ENCODE results near the gene LGALS16.

DNA sequence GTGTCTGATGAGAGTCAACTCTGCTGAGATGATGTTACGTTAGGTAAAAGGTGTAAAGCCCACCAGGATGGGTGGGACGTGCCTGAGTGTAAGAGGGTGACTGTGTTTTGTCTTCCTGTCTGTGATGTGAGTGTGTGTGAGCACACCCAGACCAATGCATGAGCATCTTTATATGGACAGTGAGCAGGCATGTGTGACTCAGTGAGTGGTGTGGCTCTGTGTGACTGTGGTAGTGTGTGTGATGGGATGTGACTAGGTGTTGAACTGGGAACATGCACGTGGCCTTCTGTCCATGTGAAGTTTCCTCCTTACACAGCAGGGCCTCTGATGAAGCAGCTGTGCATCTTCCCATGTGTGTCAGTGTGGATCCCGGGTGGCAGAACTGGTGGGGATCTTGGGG is 17.8 kb upstream of the LGALS16 start:
- no peak for TF ChIP-seq POLR2AphosphoS5 (IDR thresholded peaks at IDR 0.05; ENCODE audit: low read depth, low read length)
- no peak for TF ChIP-seq TAF1 (IDR thresholded peaks at IDR 0.05; ENCODE audit: borderline replicate concordance, insufficient read depth, low read length)

Measured in PFSK-1 (cell line).